LNCaP clone FGC (cell line): ENCODE results near the gene STPG3.
"Not testable (repeated sequence)": the region's sequence is repeated elsewhere in the genome, so short reads cannot be mapped to it uniquely, and the experiment has no call there.

ENCODE experiments used
- DNase-seq: peaks from one replicate; pipeline ENCODE4 v3.0.0-alpha.2; 2011; ENCODE audit warnings: low read depth
- H3K4me3 ChIP-seq: 2 replicates; pipeline ENCODE4 v1.5.1; 2011; ENCODE audit warnings: mild to moderate bottlenecking, low read depth, low read length, control low read depth
- TF ChIP-seq, protein P1 (sequence below): IDR thresholded peaks from 2 replicates; pipeline ENCODE4 v1.5.1; 2012; ENCODE audit warnings: mild to moderate bottlenecking; ENCODE audit not compliant: control insufficient read depth, insufficient read depth; ENCODE audit errors: extremely low read depth

Gene STPG3

GRCh38 chr9:137256362-137256761, 5.3 kb downstream of the STPG3 start:
- peak overlapping the region; percentile 98 for H3K4me3 ChIP-seq
- TF ChIP-seq, protein P1, sequence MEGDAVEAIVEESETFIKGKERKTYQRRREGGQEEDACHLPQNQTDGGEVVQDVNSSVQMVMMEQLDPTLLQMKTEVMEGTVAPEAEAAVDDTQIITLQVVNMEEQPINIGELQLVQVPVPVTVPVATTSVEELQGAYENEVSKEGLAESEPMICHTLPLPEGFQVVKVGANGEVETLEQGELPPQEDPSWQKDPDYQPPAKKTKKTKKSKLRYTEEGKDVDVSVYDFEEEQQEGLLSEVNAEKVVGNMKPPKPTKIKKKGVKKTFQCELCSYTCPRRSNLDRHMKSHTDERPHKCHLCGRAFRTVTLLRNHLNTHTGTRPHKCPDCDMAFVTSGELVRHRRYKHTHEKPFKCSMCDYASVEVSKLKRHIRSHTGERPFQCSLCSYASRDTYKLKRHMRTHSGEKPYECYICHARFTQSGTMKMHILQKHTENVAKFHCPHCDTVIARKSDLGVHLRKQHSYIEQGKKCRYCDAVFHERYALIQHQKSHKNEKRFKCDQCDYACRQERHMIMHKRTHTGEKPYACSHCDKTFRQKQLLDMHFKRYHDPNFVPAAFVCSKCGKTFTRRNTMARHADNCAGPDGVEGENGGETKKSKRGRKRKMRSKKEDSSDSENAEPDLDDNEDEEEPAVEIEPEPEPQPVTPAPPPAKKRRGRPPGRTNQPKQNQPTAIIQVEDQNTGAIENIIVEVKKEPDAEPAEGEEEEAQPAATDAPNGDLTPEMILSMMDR, result no peak
- DNase-seq, result no peak

DNA sequence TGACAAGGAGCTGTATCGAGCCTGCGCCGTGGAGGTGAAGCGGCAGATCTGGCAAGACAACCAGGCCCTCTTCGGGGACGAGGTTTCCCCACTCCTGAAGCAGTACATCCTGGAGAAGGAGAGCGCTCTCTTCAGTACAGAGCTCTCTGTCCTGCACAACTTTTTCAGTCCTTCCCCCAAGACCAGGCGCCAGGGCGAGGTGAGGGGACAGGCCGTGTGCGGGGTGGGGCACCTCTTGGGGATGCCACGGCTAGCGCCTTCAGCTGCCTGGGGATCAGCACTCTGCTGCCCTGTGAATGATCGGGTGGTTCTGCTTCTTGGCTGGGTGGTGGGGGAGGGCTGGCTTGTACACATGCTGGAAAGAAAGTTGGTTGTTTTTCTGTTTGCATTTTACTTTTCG, 5.8 kb downstream of the STPG3 start:
- TF ChIP-seq, protein P1, result no peak
- peak overlapping the region; percentile 98 for H3K4me3 ChIP-seq

DNA sequence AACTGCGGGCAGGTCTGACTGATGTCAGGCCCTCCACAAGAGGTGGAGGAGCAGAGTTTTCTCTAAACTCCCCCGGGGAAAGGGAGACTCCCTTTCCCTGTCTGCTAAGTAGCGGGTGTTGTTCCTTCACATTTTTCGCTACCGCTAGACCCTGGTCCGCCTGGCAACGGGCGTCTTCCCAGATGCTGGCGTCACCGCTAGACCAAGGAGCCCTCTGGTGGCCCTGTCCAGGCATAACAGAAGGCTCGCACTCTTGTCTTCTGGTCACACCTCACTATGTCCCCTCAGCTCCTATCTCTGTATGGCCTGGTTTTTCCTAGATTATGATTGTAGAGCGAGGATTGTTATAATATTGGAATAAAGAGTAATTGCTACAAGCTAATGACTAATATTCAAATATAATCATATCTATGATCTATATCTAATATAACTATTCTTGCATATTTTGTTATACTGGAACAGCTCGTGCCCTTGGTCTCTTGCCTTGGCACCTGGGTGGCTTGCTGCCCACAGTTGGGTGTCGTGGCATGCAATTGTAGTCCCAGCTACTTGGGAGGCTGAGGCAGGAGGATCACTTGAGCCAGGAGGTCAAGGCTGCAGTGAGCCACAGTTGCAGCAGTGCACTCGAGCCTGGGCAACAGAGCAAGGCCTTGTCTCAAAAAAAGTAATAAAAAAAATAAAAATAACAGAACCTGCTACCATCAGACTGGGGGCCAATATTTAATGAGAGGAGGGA, 11.3 kb downstream of the STPG3 start:
- TF ChIP-seq, protein P1, result peak; percentile 22
- DNase-seq, H3K4me3 ChIP-seq: not testable (repeated sequence)

More for the DNA sequence above, 5.8 kb downstream of the STPG3 start:
- DNase-seq, result no peak

GRCh38 chr9:137262909-137263285, 11.8 kb downstream of the STPG3 start:
- no peak overlapping the region for H3K4me3 ChIP-seq
- TF ChIP-seq, protein P1, result no peak
- DNase-seq, result no peak

DNA sequence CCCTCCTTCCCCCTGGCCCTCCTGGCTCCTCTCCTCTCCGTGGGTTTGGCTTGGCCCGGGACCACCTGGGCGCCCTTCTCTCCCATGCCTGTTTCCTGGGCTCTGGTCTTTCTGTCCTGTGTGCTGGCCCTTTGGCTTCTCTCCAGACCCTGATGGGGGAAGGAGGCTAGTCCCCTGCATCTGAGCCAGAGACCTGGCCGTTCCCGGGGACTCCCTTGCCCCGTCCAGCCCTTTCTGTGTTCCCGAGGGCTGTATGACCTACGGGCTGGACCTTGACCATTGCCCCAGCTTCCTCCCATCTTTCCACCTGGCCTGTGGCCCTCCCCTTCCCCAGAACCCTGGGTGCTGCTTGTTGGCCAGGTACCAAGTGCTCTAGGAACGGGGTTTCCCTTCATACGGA, 12.4 kb downstream of the STPG3 start:
- DNase-seq, result no peak
- H3K4me3 ChIP-seq, result no peak overlapping the region
- TF ChIP-seq, protein P1, result no peak

DNA sequence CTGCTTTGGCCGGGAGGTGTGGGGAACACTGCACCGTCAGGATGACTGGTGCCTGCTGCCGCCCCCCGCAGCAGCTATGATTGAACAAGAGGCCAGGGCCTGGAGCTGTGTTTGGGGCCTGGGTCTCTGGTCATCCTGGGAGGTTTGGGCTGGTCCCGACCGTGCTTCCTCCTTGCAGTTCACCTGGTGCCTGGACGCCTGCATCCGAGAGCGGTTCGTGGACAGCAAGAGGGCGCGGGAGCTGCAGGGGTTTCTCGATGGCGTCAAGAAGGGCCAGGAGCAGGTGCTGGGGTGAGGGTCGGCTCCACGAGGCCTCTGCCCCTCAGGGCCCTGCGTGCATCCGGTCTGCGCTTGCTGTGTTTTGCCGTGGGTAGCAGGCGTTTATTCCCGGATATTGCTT, 13.0 kb downstream of the STPG3 start:
- H3K4me3 ChIP-seq, result no peak overlapping the region
- TF ChIP-seq, protein P1, result no peak
- DNase-seq, result no peak
